Measurements from ENCODE around the gene PIBF1.

DNA sequence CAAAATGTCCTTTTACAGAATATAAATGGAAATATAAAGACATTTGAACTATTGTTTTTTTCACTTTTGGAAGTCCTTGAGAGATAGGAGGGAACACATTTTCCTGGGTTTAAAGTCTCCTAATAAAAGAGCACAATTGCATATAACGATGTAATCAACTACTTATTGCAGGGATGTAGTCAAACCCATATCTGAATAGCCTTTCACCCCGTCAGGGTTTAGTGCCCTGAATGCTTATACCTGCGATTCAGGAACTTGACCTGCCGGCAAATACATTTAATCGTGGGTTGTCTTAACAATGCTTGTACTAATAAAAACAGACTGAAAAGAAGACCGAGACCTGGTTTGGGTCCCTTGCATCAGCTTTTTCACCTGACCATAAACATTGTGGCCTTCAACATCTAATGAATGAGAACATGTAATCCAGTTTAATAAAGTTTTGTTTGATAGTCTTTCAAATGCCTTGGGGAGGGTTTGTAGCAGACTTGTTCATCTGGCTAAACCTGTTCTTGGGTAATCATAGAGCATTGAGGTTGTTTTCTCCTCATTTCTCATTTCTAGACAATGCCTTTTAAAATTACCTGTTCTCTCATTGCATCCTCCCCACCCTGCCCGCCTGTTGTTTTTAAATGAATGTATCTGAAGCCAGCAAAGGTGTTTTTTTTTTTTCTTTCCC, 283.9 kb downstream of the PIBF1 start:
- TF ChIP-seq EZH2 (IDR thresholded peaks at IDR 0.05) (no peak), POLR2AphosphoS5 (IDR thresholded peaks at IDR 0.05; ENCODE audit: borderline replicate concordance, low read depth, low read length) (no peak)

All from SK-N-MC (cell line).